ENCODE results near the gene ENO3.

- TF ChIP-seq POLR2AphosphoS5 (IDR thresholded peaks at IDR 0.05; ENCODE audit: low read depth, low read length) (no peak; the same call in 1 of the 2 replicates), POLR2A (IDR thresholded peaks at IDR 0.05; ENCODE audit: low read depth, low read length) (no peak; the same call in 1 of the 2 replicates)
Measured at GRCh38 chr17:4948931-4949320, 2.0 kb upstream of the ENO3 start.
